Adrenal gland (tissue), 12 donors: ENCODE data around the gene TFB2M. TPM values are rescaled to one million over a fixed set of nuclear protein-coding genes. Genes with fewer than 3 reads are reported as not detected.

Experiments
- DNase-seq, 7 donors: peaks; one replicate each; pipeline ENCODE4 v3.0.0-alpha.2; 2019 to 2020
- H3K27ac ChIP-seq, 5 donors: fragments of 200-600 bp; sonication (generic) in 4 of 5; 1 replicate in 3 of 5; 2 replicates in 2 of 5; pipeline versions ENCODE4 v1.5.1 to v1.8.0; 2016 to 2020; ENCODE audit warnings: mild to moderate bottlenecking in 1 of 5
- H3K27me3 ChIP-seq: fragments of 200-600 bp; 2 replicates; pipeline ENCODE4 v1.8.0; 2021
- H3K36me3 ChIP-seq, 2 donors: fragments of 200-600 bp; replicated peaks in 1 of 2; 1 replicate in 1 of 2; 2 replicates in 1 of 2; pipeline versions ENCODE4 v1.5.1 to v1.8.0; 2018 to 2022
- H3K4me1 ChIP-seq, 2 donors: fragments of 200-600 bp; replicated peaks in 1 of 2; 1 replicate in 1 of 2; 2 replicates in 1 of 2; pipeline versions ENCODE4 v1.5.1 to v1.8.0; 2018 to 2021
- H3K4me3 ChIP-seq, 4 donors: fragments of 200-600 bp; sonication (generic) in 3 of 4; one replicate each; pipeline ENCODE4 v1.5.1; 2016 to 2018
- H3K9me3 ChIP-seq, 3 donors: fragments of 200-600 bp; sonication (generic) in 1 of 3; replicated peaks in 1 of 3; 1 replicate in 2 of 3; 2 replicates in 1 of 3; pipeline versions ENCODE4 v1.5.1 to v1.8.0; 2016 to 2021
- POLR2A ChIP-seq, 2 donors: fragments of 450-650 bp; IDR thresholded peaks; one replicate each; pipeline ENCODE4 v1.6.1; 2017; ENCODE audit warnings: antibody characterized with exemption in 2 of 2, mild to moderate bottlenecking in 2 of 2, moderate library complexity in 1 of 2
- WGBS, 4 donors: extraction: QIAGEN DNeasy Blood & Tissue Kit in 2 of 4; methylation state at CpG; one replicate each; pipeline versions ENCODE4 v1.1.5 to v1.1.7; 2013 to 2017; 5-methylcytosine and 5-hydroxymethylcytosine counted together
- intact Hi-C, 2 donors: fragments of 100-400 bp; cut with DNase I; formaldehyde crosslinking; loops; one replicate each; pipeline versions ENCODE4 v1.14.1 to v1.15.0; 2022 to 2023
- polyA plus RNA-seq, 3 donors: library from polyadenylated mRNA; stranded (reverse); fragments of 200-250 nt in 2 of 3; fragments of 350-450 nt in 1 of 3; fragmentation: Illumina TruSeq in 1 of 3; extraction: RNeasy Lipid Tissue Mini Kit (QIAGEN cat#74804) in 1 of 3; gene quantifications; one replicate each; pipeline ENCODE4 v1.2.3, GENCODE V29; 2013 to 2014
- total RNA-seq, 9 donors: library from RNA; depleted of rRNA in 4 of 9; stranded (reverse); fragments of >200 nt in 4 of 9; fragments of 120-200 nt in 1 of 9; fragmentation: NEBNext Ultra II Directional in 1 of 9; extraction: Animal tissue kit (Norgen Biotek cat#: 25700) in 1 of 9; gene quantifications; one replicate each; pipeline versions ENCODE4 v1.1.0 to v1.2.4, GENCODE V29; 2013 to 2023
- TF ChIP-seq, protein P1 (sequence below), 6 experiments: fragments of 450-650 bp in 4 of 6; fragments of 200-600 bp in 2 of 6; sonication (generic) in 1 of 6; IDR thresholded peaks; 1 replicate in 5 of 6; 2 replicates in 1 of 6; pipeline versions ENCODE4 v1.5.1 to v1.8.0; 2016 to 2021; ENCODE audit warnings: antibody characterized with exemption in 6 of 6, mild to moderate bottlenecking in 2 of 6, moderate library complexity in 1 of 6
- donor health status: healthy with polysubstance abuse.
- donor health status: Bipolar disorder and iron deficiency.
- donor health status: DM: yes; HTN: yes; CAD: no.
- donor health status: DM: no; HTN: no; CAD: no.
- donor health status: DM: no; HTN: no; CAD: no.
- donor health status: DM: yes; HTN: yes; CAD: no.

The TFB2M gene
- total and polyA plus RNA-seq, 12 donors, result 6.0 to 44.8 (median 26.5) TPM

DNA sequence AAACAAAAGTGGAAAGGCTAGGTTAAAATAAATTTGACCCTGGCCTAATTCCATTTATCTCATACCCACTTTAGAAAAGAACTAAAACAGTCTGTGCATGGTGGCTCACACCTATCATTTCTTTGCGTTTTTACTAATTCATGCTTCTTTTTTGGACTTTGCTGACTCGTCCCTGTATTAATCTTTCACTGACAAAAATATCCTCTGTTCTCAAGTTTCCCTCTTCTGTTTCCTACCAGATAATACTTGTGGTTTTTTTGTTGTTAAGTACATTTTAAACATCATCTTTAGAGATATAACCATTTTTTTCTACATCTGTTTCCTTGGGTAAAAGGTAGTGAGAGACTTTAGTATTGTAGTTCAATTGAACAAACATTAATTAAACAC, 11.7 kb upstream of the TFB2M start:
- DNase-seq, result no peak
- 8 to 13% (median 10%) methylated on average over 2 of the region's 2 CpGs for WGBS, 4 donors
- no peak overlapping the region for H3K4me3 ChIP-seq
- peak overlapping the region in 2 of 5 donors; percentile 7 to 31 for H3K27ac ChIP-seq
- intact Hi-C loops, result no loop called here
- peaks cover 50 to 66% of the 10 kb centered on the region in 2 donors for H3K4me1 ChIP-seq
- no peaks in the 10 kb centered on the region for H3K9me3 ChIP-seq
- no peaks in the 10 kb centered on the region for H3K27me3 ChIP-seq
- H3K36me3 ChIP-seq, result no peaks in the 10 kb centered on the region
- TF ChIP-seq POLR2A (IDR thresholded peaks at IDR 0.05), result no peak
- TF ChIP-seq, protein P1, sequence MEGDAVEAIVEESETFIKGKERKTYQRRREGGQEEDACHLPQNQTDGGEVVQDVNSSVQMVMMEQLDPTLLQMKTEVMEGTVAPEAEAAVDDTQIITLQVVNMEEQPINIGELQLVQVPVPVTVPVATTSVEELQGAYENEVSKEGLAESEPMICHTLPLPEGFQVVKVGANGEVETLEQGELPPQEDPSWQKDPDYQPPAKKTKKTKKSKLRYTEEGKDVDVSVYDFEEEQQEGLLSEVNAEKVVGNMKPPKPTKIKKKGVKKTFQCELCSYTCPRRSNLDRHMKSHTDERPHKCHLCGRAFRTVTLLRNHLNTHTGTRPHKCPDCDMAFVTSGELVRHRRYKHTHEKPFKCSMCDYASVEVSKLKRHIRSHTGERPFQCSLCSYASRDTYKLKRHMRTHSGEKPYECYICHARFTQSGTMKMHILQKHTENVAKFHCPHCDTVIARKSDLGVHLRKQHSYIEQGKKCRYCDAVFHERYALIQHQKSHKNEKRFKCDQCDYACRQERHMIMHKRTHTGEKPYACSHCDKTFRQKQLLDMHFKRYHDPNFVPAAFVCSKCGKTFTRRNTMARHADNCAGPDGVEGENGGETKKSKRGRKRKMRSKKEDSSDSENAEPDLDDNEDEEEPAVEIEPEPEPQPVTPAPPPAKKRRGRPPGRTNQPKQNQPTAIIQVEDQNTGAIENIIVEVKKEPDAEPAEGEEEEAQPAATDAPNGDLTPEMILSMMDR (IDR thresholded peaks at IDR 0.05), result no peak

DNA sequence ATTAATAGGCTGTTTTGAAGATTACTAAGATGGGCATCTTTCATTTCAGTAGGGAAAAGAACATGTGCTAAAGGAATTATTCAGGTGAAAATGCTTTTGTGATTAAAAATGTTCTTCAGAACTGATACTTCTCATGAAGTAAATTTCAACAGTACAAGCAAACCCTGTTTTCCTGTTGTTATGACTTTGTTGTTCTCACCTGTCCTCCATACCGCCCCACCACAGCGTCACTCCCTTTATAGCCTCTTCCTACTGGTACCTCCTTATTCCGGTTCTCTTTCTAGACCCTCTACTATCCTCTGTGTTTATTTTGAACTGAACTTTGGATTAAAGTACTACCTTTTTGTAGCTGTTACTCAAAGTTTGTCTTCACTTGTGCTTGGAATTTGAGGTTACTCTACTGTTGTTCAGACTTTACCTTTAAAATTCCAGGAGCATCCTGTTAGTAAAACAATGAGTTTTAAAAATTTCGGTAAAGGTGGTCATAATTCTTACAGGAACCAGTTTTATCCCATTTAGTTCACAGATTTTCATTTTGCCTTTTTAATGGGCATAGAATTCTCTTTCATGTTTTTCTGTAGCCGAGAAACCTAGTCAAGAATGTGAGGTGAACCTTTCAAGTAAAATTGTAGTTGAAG, 11.1 kb upstream of the TFB2M start:
- H3K36me3 ChIP-seq, result no peaks in the 10 kb centered on the region
- H3K27ac ChIP-seq, result peak overlapping the region in 2 of 5 donors; percentile 7 to 31
- no peak for TF ChIP-seq POLR2A (IDR thresholded peaks at IDR 0.05)
- TF ChIP-seq, protein P1 (IDR thresholded peaks at IDR 0.05), result no peak
- peaks cover 47 to 61% of the 10 kb centered on the region in 2 donors for H3K4me1 ChIP-seq
- intact Hi-C loops, result no loop called here
- no peak for DNase-seq
- H3K27me3 ChIP-seq, result no peaks in the 10 kb centered on the region
- H3K9me3 ChIP-seq, result no peaks in the 10 kb centered on the region
- WGBS, 4 donors, result 51 to 65% (median 63%) methylated on average over 5 of the region's 5 CpGs
- H3K4me3 ChIP-seq, result no peak overlapping the region

DNA sequence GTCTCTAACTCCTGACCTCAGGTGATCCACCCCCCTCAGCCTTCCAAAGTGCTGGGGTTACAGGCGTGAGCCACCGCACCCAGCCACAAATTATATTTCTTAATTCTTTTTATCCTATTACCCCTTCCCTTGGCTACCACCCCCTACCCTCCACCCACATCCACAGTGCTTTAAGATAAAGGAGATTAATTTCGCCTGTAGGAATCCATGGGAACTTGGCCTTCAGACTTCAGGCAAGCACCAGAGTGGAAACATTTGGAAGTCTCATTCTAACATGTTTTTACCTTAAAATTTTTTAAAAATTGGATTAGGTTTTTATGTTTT, 10.6 kb upstream of the TFB2M start:
- Histone ChIP-seq H3K27ac (no peak overlapping the region), H3K36me3 (no peaks in the 10 kb centered on the region), H3K27me3 (no peaks in the 10 kb centered on the region), H3K4me3 (no peak overlapping the region), H3K4me1 (peaks cover 46 to 63% of the 10 kb centered on the region in 2 donors), H3K9me3 (no peaks in the 10 kb centered on the region)
- DNase-seq, result no peak
- 80 to 94% (median 87%) methylated on average over 3 of the region's 3 CpGs for WGBS, 4 donors
- intact Hi-C loops, result no loop called here
- TF ChIP-seq, protein P1 (IDR thresholded peaks at IDR 0.05), result no peak
- TF ChIP-seq POLR2A (IDR thresholded peaks at IDR 0.05), result no peak

DNA sequence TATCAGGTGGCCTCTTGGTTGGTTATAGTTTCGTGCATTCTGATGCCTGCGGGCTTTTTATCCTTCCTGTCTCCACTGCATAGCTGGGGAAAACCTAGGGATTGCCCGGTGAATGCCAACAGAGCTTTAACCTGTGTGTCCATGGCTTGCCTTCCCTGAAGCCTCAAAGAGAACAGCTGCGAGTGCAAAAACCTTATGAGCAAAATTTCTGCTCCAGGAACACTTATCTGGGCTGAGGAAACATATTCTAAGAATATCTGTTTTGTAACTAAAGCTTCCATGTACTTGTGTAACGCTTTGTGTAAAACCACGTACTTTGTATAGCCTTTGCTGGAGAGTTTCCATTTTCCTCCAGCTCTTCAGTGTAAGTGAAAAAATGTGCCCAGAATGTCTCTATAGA, 7.4 kb upstream of the TFB2M start:
- DNase-seq, result no peak
- H3K9me3 ChIP-seq, result no peaks in the 10 kb centered on the region
- no peaks in the 10 kb centered on the region for H3K27me3 ChIP-seq
- no peaks in the 10 kb centered on the region for H3K36me3 ChIP-seq
- 64 to 74% (median 68%) methylated on average over 6 of the region's 6 CpGs for WGBS, 4 donors
- H3K4me1 ChIP-seq, result peaks cover 51 to 63% of the 10 kb centered on the region in 2 donors
- intact Hi-C loops, result no loop called here
- no peak overlapping the region for H3K4me3 ChIP-seq
- H3K27ac ChIP-seq, result peak overlapping the region in 2 of 5 donors; percentile 7 to 40
- no peak for TF ChIP-seq POLR2A (IDR thresholded peaks at IDR 0.05)
- TF ChIP-seq, protein P1 (IDR thresholded peaks at IDR 0.05), result no peak
